Upper lobe of left lung (tissue), 4 donors: ENCODE measurements around the gene PTPRN2.

Source experiments
- CTCF ChIP-seq, 6 experiments: fragments of 450-650 bp in 4 of 6; fragments of 200-600 bp in 2 of 6; sonication (generic) in 2 of 6; IDR thresholded peaks; one replicate each; pipeline ENCODE4 v1.5.1; 2016 to 2019; ENCODE audit warnings: antibody characterized with exemption in 6 of 6
- EP300 ChIP-seq, 4 donors: sonication (generic); formaldehyde crosslinking; IDR thresholded peaks; one replicate each; pipeline ENCODE4 v1.5.1; 2017; ENCODE audit warnings: antibody characterized with exemption in 4 of 4, control low read depth in 2 of 4
- POLR2A ChIP-seq, 4 donors: fragments of 450-650 bp; IDR thresholded peaks; one replicate each; pipeline ENCODE4 v1.5.1; 2016 to 2017; ENCODE audit warnings: antibody characterized with exemption in 4 of 4, mild to moderate bottlenecking in 2 of 4

DNA sequence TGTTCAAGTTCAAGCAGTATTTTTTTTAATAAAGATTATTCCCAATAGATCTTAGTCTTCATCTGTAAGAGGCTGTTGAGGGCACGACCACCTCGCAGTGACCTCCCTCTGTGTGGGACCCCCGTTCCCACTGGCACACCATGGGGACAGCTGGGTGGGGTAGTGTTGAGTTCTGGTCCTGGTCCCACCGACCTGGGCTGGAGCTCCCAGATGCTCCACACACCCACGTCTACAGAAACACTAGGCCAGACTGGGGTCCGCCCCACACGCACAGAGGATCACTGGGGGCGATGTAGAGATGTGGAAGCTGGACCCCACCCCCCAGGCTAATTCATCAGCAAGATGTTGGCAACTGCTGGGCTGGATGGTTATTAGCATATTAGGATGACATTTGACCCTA lies 623.6 kb downstream of the PTPRN2 start:
- no peak for TF ChIP-seq CTCF (IDR thresholded peaks at IDR 0.05)
- TF ChIP-seq POLR2A (IDR thresholded peaks at IDR 0.05), result no peak
- no peak for TF ChIP-seq EP300 (IDR thresholded peaks at IDR 0.05)
